ENCODE data around the gene WDFY3. TPM values are rescaled to one million over a fixed set of nuclear protein-coding genes. Genes with fewer than 3 reads are reported as not detected.
A peak's percentile ranks its signal among the peaks of the same experiment; 100 is the strongest.
"Not testable (repeated sequence)": the region's sequence is repeated elsewhere in the genome, so short reads cannot be mapped to it uniquely, and the experiment has no call there.

The WDFY3 gene
- total RNA-seq, 1 experiment from 2014 or later, result 20.9 TPM

GRCh38 chr4:84856468-84857049, 109.9 kb downstream of the WDFY3 start:
- no peak for DNase-seq (ENCODE audit: low read depth)

GRCh38 chr4:84855774-84856173, 110.7 kb downstream of the WDFY3 start:
- no peak for DNase-seq (ENCODE audit: low read depth)

GRCh38 chr4:84852081-84852480, 114.4 kb downstream of the WDFY3 start:
- peak; percentile 72 for DNase-seq (ENCODE audit: low read depth)

- DNase-seq (ENCODE audit: low read depth), result no peak
Observed at GRCh38 chr4:84849051-84849640, 117.3 kb downstream of the WDFY3 start.

GRCh38 chr4:84848432-84848831, 118.1 kb downstream of the WDFY3 start:
- DNase-seq (ENCODE audit: low read depth), result no peak

GRCh38 chr4:84847978-84848377, 118.5 kb downstream of the WDFY3 start:
- DNase-seq (ENCODE audit: low read depth), result no peak

GRCh38 chr4:84846985-84847384, 119.5 kb downstream of the WDFY3 start:
- DNase-seq (ENCODE audit: low read depth), result no peak

GRCh38 chr4:84841435-84841834, 125.1 kb downstream of the WDFY3 start:
- no peak for DNase-seq (ENCODE audit: low read depth)

GRCh38 chr4:84837751-84838150, 128.7 kb downstream of the WDFY3 start:
- DNase-seq (ENCODE audit: low read depth), result no peak

GRCh38 chr4:84829633-84830032, 136.9 kb downstream of the WDFY3 start:
- DNase-seq (ENCODE audit: low read depth), result not testable (repeated sequence)

GRCh38 chr4:84826681-84827080, 139.8 kb downstream of the WDFY3 start:
- DNase-seq (ENCODE audit: low read depth), result no peak

- DNase-seq (ENCODE audit: low read depth), result no peak
Observed at GRCh38 chr4:84825701-84826341, 140.7 kb downstream of the WDFY3 start.

GRCh38 chr4:84821064-84821463, 145.4 kb downstream of the WDFY3 start:
- DNase-seq (ENCODE audit: low read depth), result no peak

GRCh38 chr4:84814094-84814750, 152.3 kb downstream of the WDFY3 start:
- peak; percentile 75 for DNase-seq (ENCODE audit: low read depth)

- no peak for DNase-seq (ENCODE audit: low read depth)
Observed at GRCh38 chr4:84809946-84810345, 156.5 kb downstream of the WDFY3 start.

GRCh38 chr4:84808332-84808731, 158.2 kb downstream of the WDFY3 start:
- no peak for DNase-seq (ENCODE audit: low read depth)

- not testable (repeated sequence) for DNase-seq (ENCODE audit: low read depth)
Observed at GRCh38 chr4:84806541-84806940, 159.9 kb downstream of the WDFY3 start.

GRCh38 chr4:84804136-84804535, 162.4 kb downstream of the WDFY3 start:
- no peak for DNase-seq (ENCODE audit: low read depth)

GRCh38 chr4:84803720-84804119, 162.8 kb downstream of the WDFY3 start:
- peak; percentile 7 for DNase-seq (ENCODE audit: low read depth)

GRCh38 chr4:84803116-84803515, 163.4 kb downstream of the WDFY3 start:
- no peak for DNase-seq (ENCODE audit: low read depth)

GRCh38 chr4:84800256-84800655, 166.2 kb downstream of the WDFY3 start:
- DNase-seq (ENCODE audit: low read depth), result no peak

- no peak for DNase-seq (ENCODE audit: low read depth)
Observed at GRCh38 chr4:84799318-84799717, 167.2 kb downstream of the WDFY3 start.

GRCh38 chr4:84796394-84796793, 170.1 kb downstream of the WDFY3 start:
- peak; percentile 8 for DNase-seq (ENCODE audit: low read depth)

Data from M059J (cell line).